HG03025 (cell line): Measurements from ENCODE around the gene CA10.

Source experiments
- ATAC-seq: cut with Tn5 transposase; IDR thresholded peaks from one replicate; pipeline ENCODE4 v1.9.1; 2021; ENCODE audit warnings: mild to moderate bottlenecking, moderate library complexity; ENCODE audit not compliant: unreplicated experiment, low FRiP score

Gene CA10

GRCh38 chr17:52049496-52049895 lies 109.0 kb downstream of the CA10 start:
- ATAC-seq, result no peak

- no peak for ATAC-seq
These were observed 109.5 kb downstream of the CA10 start for GRCh38 chr17:52049051-52049450.

GRCh38 chr17:52048137-52048898 lies 110.2 kb downstream of the CA10 start:
- ATAC-seq, result no peak

GRCh38 chr17:52047086-52047485 lies 111.4 kb downstream of the CA10 start:
- ATAC-seq, result no peak

GRCh38 chr17:52041123-52041617 lies 117.3 kb downstream of the CA10 start:
- ATAC-seq, result no peak

GRCh38 chr17:52036416-52036815 lies 122.1 kb downstream of the CA10 start:
- no peak for ATAC-seq

- ATAC-seq, result no peak
These were observed 123.1 kb downstream of the CA10 start for GRCh38 chr17:52035336-52035915.

GRCh38 chr17:52032454-52032853 lies 126.1 kb downstream of the CA10 start:
- no peak for ATAC-seq

- ATAC-seq, result no peak
These were observed 128.5 kb downstream of the CA10 start for GRCh38 chr17:52030052-52030451.

GRCh38 chr17:52027620-52028295 lies 130.8 kb downstream of the CA10 start:
- no peak for ATAC-seq

- no peak for ATAC-seq
These were observed 131.4 kb downstream of the CA10 start for GRCh38 chr17:52027081-52027480.

- no peak for ATAC-seq
These were observed 132.4 kb downstream of the CA10 start for GRCh38 chr17:52026075-52026474.

- ATAC-seq, result no peak
These were observed 133.3 kb downstream of the CA10 start for GRCh38 chr17:52025236-52025635.

- ATAC-seq, result no peak
These were observed 134.1 kb downstream of the CA10 start for GRCh38 chr17:52024300-52024870.

- ATAC-seq, result no peak
These were observed 147.4 kb downstream of the CA10 start for GRCh38 chr17:52011064-52011463.

GRCh38 chr17:51999654-52000053 lies 158.9 kb downstream of the CA10 start:
- no peak for ATAC-seq

GRCh38 chr17:51997723-51998122 lies 160.8 kb downstream of the CA10 start:
- ATAC-seq, result no peak

GRCh38 chr17:51995797-51996403 lies 162.6 kb downstream of the CA10 start:
- no peak for ATAC-seq

- no peak for ATAC-seq
These were observed 165.6 kb downstream of the CA10 start for GRCh38 chr17:51992864-51993416.

- ATAC-seq, result no peak
These were observed 187.4 kb downstream of the CA10 start for GRCh38 chr17:51971121-51971520.
